HG02970 (cell line): ENCODE results near the gene PLA2G15.
"Not testable (repeated sequence)": the region's sequence is repeated elsewhere in the genome, so short reads cannot be mapped to it uniquely, and the experiment has no call there.

Source experiments
- ATAC-seq: cut with Tn5 transposase; IDR thresholded peaks from one replicate; pipeline ENCODE4 v1.9.1; 2021; ENCODE audit warnings: mild to moderate bottlenecking, moderate library complexity, moderate number of reproducible peaks; ENCODE audit not compliant: unreplicated experiment, low FRiP score

Gene PLA2G15

GRCh38 chr16:68273896-68274295 is 28.7 kb downstream of the PLA2G15 start:
- no peak for ATAC-seq

DNA sequence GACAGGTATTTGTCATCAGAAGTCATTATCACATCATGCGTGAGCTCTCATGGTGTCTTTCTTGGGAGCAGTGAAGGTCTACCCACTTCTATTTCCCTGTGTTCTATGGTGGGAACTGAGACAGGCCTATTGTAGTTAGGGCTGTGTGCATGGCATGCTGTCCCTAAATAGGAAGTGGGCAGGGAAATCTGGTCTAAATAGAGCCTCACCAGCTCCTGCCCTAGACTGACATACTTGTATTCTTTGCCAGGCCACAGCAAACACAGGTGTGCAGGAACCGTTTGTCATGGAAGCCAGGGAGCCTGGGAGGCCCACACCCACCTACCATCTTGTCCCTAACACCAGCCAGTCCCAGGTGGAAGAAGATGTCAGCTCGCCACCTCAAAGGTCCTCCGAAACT is 29.3 kb downstream of the PLA2G15 start:
- no peak for ATAC-seq

GRCh38 chr16:68275611-68276191 is 30.5 kb downstream of the PLA2G15 start:
- ATAC-seq = peak; percentile 52

- no peak for ATAC-seq
Measured at GRCh38 chr16:68276223-68276622, 31.1 kb downstream of the PLA2G15 start.

DNA sequence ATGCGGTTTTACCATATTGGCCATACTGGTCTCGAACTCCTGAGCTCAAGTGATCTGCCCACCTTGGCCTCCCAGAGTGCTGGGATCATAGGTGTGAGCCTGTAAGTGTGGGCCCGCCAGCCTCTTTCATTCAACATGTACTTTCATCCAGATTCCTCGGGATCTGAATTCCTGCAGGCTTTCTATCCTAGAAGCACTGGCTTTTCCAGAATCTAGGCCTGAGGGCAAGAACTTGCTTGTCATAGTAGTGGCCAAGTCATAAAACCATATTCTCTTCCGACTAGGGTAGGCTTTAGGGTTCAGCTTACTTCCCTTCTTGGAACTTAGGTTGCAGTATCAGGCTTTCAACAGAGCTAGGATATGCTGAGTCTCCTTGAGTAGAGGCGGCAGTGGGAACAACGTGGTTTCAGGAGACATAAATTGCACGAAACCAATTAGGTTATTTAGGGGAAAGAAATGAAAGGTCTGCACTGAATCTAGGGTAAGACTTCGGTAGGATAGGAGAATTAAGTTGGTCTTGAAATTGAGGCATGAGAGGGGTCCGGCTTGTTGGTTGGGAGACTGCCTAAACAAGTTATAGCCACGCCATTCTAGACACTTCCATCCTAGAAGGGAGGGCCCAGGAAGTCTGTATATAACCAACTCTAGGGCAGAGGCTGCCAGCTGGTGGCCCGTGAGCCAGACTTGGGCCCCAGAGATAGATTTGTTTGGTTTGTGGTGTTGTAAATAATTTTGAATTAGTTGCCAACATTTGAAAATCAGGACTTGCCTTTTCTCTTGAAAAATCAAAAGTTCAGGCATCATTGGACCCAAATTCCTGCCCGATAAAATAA is 34.8 kb downstream of the PLA2G15 start:
- ATAC-seq = no peak

GRCh38 chr16:68281368-68282063 is 36.3 kb downstream of the PLA2G15 start:
- no peak for ATAC-seq

DNA sequence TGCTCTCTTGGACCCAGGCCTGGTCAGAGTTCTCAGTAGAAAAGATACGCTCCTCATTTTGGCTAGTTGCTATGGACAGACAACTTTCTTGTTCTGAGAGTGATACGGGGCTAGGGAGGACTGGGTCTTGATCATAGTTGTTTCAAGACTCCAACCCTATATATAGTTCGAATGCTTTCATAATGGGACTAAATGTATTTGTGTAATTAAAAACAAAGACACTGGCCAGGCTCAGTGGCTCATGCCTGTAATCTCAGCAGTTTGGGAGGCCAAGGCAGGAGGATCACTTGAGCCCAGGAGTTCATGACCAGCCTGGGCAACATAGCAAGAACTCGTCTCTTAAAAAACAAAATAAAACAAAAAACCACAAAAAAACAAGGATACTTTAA is 36.9 kb downstream of the PLA2G15 start:
- no peak for ATAC-seq

DNA sequence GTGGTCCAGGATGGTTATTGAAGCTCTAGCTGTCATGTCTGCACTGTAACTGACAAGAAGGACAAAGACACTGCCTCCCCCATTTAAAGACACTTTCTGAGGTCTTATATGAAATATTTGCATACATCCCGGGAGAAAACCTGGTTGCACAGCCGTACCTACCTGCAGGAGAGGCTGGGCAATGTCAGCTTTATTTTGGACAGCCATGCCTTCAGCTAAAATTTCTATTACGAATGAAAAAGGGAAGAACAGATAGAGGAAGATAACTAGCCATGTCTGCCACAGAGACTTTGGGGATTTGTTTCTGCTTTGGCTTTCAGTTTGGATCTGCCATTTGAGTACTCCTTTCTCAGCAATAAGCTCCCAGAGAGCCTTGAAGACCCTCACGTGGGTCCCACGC is 38.2 kb downstream of the PLA2G15 start:
- ATAC-seq = no peak

- no peak for ATAC-seq
Measured at GRCh38 chr16:68283801-68284598, 38.8 kb downstream of the PLA2G15 start.

DNA sequence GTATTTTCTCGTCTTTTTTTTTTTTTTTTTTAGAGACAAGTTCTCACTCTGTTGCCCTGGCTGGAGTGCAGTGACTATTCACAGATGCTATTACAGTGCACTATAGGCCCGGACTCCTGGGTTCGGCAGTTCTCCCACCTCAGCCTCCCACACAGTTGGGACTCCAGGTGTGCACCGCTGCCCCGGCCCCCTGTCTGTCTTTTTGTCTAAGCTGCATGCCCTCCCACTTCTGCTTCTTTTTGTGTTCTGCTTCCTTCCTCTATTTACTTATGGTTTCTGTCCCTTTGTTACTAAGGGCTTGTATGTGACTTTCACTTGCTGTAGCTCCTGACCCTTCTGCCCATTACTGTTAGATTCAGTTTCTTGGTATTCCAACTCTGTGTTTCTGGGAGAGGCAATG is 39.7 kb downstream of the PLA2G15 start:
- no peak for ATAC-seq

DNA sequence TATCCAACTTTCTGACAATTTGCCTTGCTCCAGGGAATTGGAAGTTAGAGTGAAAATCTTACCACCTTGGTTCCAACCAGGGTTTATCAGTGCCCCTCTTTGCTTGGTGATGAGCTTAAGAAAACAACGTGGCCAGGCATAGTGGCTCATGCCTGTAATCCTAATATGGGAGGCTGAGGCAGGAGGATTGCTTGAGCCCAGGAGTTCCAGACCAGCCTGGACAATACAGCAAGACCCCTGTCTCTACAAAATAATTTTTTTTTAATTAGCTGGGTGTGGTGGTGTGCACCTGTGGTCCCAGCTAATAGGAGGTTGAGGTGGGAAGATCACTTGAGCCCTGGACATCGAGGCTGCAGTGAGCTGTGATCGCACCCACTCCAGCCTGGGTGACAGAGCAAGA is 40.5 kb downstream of the PLA2G15 start:
- no peak for ATAC-seq

DNA sequence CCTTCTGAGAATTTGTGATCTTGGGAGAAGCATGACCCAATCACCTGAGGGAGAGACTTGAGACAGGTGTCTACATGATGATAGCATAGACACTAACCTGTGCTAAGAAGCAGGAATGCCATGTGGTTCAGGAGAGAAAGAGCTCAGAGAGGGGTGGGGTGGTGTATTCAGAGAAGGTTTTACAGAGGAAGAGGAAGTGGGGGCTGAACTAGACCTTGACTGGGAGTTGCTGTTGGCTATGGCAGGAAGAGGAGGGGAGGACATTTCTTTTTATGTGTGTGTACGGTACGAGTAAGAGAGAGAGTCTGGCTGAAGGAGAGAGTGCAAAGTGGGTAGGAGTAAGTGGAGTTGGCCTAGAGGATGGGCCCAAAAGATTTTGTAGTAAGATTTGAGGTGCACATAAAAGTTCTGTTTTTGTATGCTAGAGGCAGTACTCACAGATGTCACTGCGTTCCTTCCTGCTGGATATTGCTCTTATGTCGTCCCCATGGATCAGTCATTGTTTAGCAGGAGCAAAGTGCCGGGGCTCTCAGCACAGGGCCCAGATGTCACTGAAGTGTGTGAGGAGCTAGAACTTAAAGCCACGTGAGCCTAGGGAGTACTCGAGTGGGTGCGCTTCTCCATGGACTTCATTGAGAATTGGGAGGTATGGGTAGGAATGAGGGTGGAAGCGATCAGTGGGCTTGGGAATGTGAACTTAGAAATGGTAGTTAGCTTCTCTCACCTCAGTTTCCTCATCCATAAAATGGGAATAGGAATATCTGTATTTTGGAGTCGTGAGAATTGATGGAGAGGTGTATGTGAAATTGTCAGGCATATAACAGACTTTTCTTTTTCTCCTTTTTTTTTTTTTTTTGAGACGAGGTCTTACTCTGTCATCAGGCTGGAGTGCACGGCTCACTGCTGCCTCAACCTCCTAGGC is 41.2 kb downstream of the PLA2G15 start:
- ATAC-seq = no peak

- no peak for ATAC-seq
Measured at GRCh38 chr16:68287276-68288251, 42.4 kb downstream of the PLA2G15 start.

DNA sequence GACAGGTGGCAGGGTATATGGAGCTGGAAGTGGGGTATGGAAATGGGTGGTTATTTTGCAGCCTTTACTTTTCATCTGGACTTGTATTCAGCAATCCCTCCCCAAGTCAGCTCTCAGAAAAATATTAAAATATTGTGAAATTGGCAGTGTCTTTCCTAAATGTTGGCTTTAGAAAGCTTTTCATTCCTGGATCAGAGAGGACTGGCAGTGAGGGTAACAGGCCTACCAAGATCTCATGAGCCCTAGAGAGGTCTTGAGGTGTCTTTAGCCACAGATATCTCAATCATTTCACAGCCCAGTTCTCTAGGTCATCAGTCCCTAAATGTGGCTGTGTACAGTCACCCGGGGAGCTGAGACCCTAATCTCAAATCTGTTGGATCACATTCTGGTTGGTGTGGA is 43.1 kb downstream of the PLA2G15 start:
- ATAC-seq = no peak

DNA sequence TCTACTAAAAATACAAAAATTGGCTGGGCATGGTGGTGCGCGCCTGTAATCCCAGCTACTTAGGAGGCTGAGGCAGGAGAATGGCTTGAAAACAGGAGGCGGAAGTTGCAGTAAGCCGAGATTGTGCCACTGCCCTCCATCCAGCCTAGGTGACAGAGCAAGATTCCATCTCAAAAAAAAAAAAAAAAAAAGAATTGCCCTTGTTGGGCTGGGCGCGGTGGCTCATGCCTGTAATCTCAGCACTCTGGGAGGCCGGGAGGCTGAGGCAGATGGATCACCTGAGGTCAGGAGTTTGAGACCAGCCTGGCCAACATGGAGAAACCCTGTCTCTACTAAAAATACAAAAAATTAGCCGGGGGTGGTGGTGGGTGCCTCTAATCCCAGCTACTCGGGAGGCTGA is 43.6 kb downstream of the PLA2G15 start:
- not testable (repeated sequence) for ATAC-seq

GRCh38 chr16:68289202-68289601 is 44.0 kb downstream of the PLA2G15 start:
- ATAC-seq = no peak

GRCh38 chr16:68289621-68290329 is 44.6 kb downstream of the PLA2G15 start:
- no peak for ATAC-seq

- ATAC-seq = no peak
Measured at GRCh38 chr16:68290450-68290849, 45.3 kb downstream of the PLA2G15 start.
